ENCODE results near the gene UBLCP1. TPM values are rescaled to one million over a fixed set of nuclear protein-coding genes. Genes with fewer than 3 reads are reported as not detected.
A peak's percentile ranks its signal among the peaks of the same experiment; 100 is the strongest.

The UBLCP1 gene
- total RNA-seq, 6 donors from 2014 or later = 8.4 to 36.1 (median 24.6) TPM

GRCh38 chr5:159310511-159310910, 47.4 kb downstream of the UBLCP1 start:
- no peaks in the 10 kb centered on the region for H3K36me3 ChIP-seq
- H3K9me3 ChIP-seq = no peaks in the 10 kb centered on the region
- H3K4me1 ChIP-seq = peaks cover 0 to 10% (median 3%) of the 10 kb centered on the region in 4 donors
- peak; percentile 77 to 92 for DNase-seq
- peak; percentile 74 to 86 for ATAC-seq (ENCODE audit: low FRiP score in 2 of 2)
- H3K27ac ChIP-seq = peak overlapping the region in 3 of 4 donors; percentile 25 to 70 (median 57)
- WGBS, 2 donors = 4 to 10% methylated on average over 22 to 26 of the region's 26 CpGs
- H3K4me3 ChIP-seq = peak overlapping the region in 3 of 4 donors; percentile 27 to 31 (median 30)
- TF ChIP-seq POLR2A (IDR thresholded peaks at IDR 0.05) (peak in 1 of 4 donors; percentile 69), CTCF (IDR thresholded peaks at IDR 0.05) (no peak)
- peaks cover 0 to 3% (median 0%) of the 10 kb centered on the region in 4 donors for H3K27me3 ChIP-seq

GRCh38 chr5:159311063-159311462, 48.0 kb downstream of the UBLCP1 start:
- Histone ChIP-seq H3K4me1 (peaks cover 0 to 10% (median 3%) of the 10 kb centered on the region in 4 donors), H3K4me3 (peak overlapping the region in 3 of 4 donors; percentile 27 to 31 (median 30)), H3K27ac (peak overlapping the region in 3 of 4 donors; percentile 7 to 70 (median 57)), H3K36me3 (no peaks in the 10 kb centered on the region), H3K9me3 (no peaks in the 10 kb centered on the region), H3K27me3 (peaks cover 0 to 3% (median 0%) of the 10 kb centered on the region in 4 donors)
- ATAC-seq (ENCODE audit: low FRiP score in 2 of 2) (no peak), DNase-seq (no peak)
- no peak for TF ChIP-seq EP300 (IDR thresholded peaks at IDR 0.05)
- TF ChIP-seq POLR2A (IDR thresholded peaks at IDR 0.05) = no peak
- no peak for TF ChIP-seq CTCF (IDR thresholded peaks at IDR 0.05)
- no peak for TF ChIP-seq POLR2AphosphoS5 (IDR thresholded peaks at IDR 0.05)
- 52 to 56% methylated on average over 7 of the region's 7 CpGs for WGBS, 2 donors

GRCh38 chr5:159313197-159313596, 50.1 kb downstream of the UBLCP1 start:
- H3K27me3 ChIP-seq = peaks cover 0 to 3% (median 0%) of the 10 kb centered on the region in 4 donors
- H3K36me3 ChIP-seq = no peaks in the 10 kb centered on the region
- DNase-seq = no peak
- H3K27ac ChIP-seq = no peak overlapping the region
- no peaks in the 10 kb centered on the region for H3K9me3 ChIP-seq
- H3K4me3 ChIP-seq = no peak overlapping the region
- no peak for TF ChIP-seq CTCF (IDR thresholded peaks at IDR 0.05)
- no peak for TF ChIP-seq POLR2A (IDR thresholded peaks at IDR 0.05)
- ATAC-seq (ENCODE audit: low FRiP score in 2 of 2) = no peak
- WGBS, 2 donors = 85 to 86% methylated on average over 2 of the region's 2 CpGs
- H3K4me1 ChIP-seq = peaks cover 0 to 10% (median 3%) of the 10 kb centered on the region in 4 donors

GRCh38 chr5:159316519-159317383, 53.7 kb downstream of the UBLCP1 start:
- DNase-seq = peak in 1 of 2 donors; percentile 41
- peak in 1 of 2 donors; percentile 51 for ATAC-seq (ENCODE audit: low FRiP score in 2 of 2)

More at GRCh38 chr5:159316519-159317383, 53.7 kb downstream of the UBLCP1 start:
- H3K27me3 ChIP-seq = no peaks in the 10 kb centered on the region
- no peak for TF ChIP-seq EP300 (IDR thresholded peaks at IDR 0.05)
- no peak for TF ChIP-seq POLR2AphosphoS5 (IDR thresholded peaks at IDR 0.05)
- no peak for TF ChIP-seq POLR2A (IDR thresholded peaks at IDR 0.05)
- TF ChIP-seq CTCF (IDR thresholded peaks at IDR 0.05) = peak in 5 of 6 experiments; percentile 32 to 58 (median 45)
- H3K27ac ChIP-seq = no peak overlapping the region
- WGBS, 2 donors = 82 to 84% methylated on average over 9 of the region's 9 CpGs
- no peaks in the 10 kb centered on the region for H3K9me3 ChIP-seq
- H3K4me1 ChIP-seq = no peaks in the 10 kb centered on the region
- H3K36me3 ChIP-seq = no peaks in the 10 kb centered on the region
- no peak overlapping the region for H3K4me3 ChIP-seq
